Activated naive CD4-positive, alpha-beta T cell treated with anti-CD3 and anti-CD28 coated beads, Interleukin-2, amount 50 U/mL, for 72 hours (primary cell): ENCODE results near the gene TRMO. TPM values are rescaled to one million over a fixed set of nuclear protein-coding genes. Genes with fewer than 3 reads are reported as not detected.

Experiments used
- ATAC-seq, 2 donors: fragments of 150-1000 bp; cut with Tn5 transposase; 2 replicates each; pipeline ENCODE4 v1.10.0; 2021; ENCODE audit warnings: mild to moderate bottlenecking in 2 of 2, moderate library complexity in 2 of 2
- DNase-seq, 2 donors: peaks; one replicate each; pipeline ENCODE4 v3.0.0; 2021 to 2022; ENCODE audit warnings: low spot score in 2 of 2
- H3K27ac Mint-ChIP-seq, 2 donors: one replicate each; pipeline ENCODE4 v1.8.0; 2022; ENCODE audit warnings: mild to moderate bottlenecking in 2 of 2, mixed read lengths in 2 of 2
- H3K36me3 Mint-ChIP-seq, 2 donors: one replicate each; pipeline ENCODE4 v1.8.0; 2022; ENCODE audit warnings: mixed read lengths in 2 of 2
- H3K9me3 Mint-ChIP-seq, 2 donors: one replicate each; pipeline ENCODE4 v1.8.0; 2022; ENCODE audit warnings: mixed read lengths in 2 of 2
- total RNA-seq, 2 donors: library from RNA; stranded (reverse); gene quantifications; one replicate each; pipeline ENCODE4 v1.2.3, GENCODE V29; 2022

Gene TRMO
- total RNA-seq, 2 donors from 2014 or later, result 16.3 to 16.9 TPM

DNA sequence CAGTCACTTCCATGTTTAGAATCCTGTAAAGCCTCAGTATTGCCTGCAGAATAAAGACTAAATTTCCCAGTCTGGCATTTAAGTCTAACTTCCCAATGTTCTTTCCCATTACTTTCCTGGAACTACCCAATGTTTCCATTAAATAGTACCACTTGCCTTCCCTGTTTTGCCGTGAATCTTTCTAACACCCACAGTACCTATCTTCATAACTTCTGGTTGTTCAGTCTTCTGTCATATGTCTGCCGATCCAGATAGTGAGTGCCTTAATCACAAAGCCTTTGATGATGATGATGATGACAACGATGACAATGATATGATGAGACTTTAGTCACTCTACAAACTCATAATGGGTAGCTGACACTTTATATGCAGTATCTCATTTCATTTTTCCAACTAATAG is 22.3 kb upstream of the TRMO start:
- no peak for DNase-seq
- Mint-ChIP-seq H3K36me3 (no peaks in the 10 kb centered on the region), H3K27ac (no peak overlapping the region), H3K9me3 (no peaks in the 10 kb centered on the region)
- no peak for ATAC-seq

DNA sequence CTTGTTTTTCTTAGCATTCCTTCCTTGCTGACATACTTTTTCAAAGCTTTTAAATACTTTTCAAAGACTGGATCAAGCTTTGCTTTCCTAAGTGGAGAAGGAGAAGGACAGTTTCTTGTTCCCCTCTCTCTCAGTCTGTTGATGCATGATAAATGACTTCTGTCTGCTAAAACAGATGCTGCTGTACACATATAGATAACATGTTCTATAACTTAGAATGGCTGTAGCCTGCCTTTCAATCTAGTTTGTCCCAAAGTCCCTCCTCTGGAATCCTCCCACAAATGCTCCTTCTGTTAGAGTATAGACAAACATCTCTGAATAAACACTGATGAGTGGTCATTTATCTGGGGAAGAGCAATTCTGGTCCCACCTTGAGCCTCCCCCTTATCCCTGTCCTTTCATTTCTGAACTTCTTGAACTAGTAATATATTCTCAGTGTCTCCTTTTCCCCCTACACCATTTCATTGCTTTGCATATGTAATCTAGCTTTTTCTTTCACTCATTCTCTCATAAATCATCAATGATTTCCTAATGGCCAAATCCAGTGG is 21.1 kb upstream of the TRMO start:
- no peaks in the 10 kb centered on the region for H3K36me3 Mint-ChIP-seq
- no peak overlapping the region for H3K27ac Mint-ChIP-seq
- ATAC-seq, result no peak
- DNase-seq, result no peak
- no peaks in the 10 kb centered on the region for H3K9me3 Mint-ChIP-seq

DNA sequence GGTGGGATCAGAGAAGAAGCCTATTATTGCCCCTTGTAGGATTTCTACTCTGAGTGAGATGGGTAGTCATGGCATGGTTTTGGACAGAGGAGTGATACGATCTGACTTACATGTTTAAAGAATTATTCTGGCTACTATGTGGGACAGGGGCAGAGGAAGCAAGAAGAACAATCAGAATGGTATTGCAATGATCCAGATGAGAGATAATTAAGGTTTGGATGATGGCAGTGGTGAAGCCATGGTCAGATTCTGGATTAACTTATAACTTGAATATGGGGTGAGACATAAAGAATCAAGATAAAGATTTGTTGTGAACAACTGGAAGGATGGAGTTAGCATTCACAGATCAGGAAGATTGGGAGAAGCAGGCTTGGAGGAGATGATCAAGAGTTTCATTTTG is 19.0 kb upstream of the TRMO start:
- H3K36me3 Mint-ChIP-seq, result peaks cover 5 to 7% of the 10 kb centered on the region in 2 donors
- ATAC-seq, result no peak
- H3K9me3 Mint-ChIP-seq, result no peaks in the 10 kb centered on the region
- DNase-seq, result no peak
- H3K27ac Mint-ChIP-seq, result no peak overlapping the region

DNA sequence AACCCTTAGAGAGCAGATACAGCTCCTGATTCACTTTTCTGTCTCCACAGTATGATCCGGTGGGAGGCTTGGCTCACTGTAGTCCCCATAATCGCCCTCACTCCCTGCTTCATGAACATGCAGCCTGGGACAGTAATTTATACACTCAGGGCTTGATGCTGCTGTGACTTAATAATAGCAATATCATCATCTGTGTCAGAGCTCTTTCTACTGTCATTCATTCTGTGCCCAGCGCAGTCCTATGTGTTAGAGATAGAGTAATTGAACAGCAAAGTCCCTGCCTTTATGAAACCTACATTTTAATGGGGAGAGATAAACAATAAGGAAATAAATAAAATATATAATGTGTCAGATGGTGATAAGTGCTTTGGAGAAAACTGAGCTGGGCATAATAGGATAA is 18.4 kb upstream of the TRMO start:
- H3K9me3 Mint-ChIP-seq, result no peaks in the 10 kb centered on the region
- ATAC-seq, result no peak
- peaks cover 5 to 7% of the 10 kb centered on the region in 2 donors for H3K36me3 Mint-ChIP-seq
- no peak overlapping the region for H3K27ac Mint-ChIP-seq
- no peak for DNase-seq

DNA sequence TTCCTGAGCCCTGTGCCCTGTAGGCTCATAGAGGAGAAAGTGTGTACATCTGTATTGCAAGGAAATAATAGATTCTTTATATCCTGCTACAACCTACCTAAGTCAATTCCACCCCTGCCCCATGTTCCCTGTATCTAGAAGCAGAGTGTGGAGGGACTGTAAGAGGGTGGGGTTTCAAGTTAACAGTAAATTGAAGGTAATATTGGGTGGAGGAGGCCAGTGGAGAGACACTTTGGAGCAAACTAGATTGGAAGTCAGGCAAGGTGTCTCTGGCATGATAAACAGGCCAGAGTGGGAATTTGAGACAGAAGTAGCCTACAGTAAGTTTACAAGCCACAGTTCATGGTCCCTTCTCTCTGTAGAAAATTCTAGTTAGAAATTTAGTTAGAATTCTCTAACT is 17.9 kb upstream of the TRMO start:
- Mint-ChIP-seq H3K9me3 (no peaks in the 10 kb centered on the region), H3K36me3 (peaks cover 5 to 7% of the 10 kb centered on the region in 2 donors), H3K27ac (no peak overlapping the region)
- ATAC-seq, result no peak
- DNase-seq, result no peak

DNA sequence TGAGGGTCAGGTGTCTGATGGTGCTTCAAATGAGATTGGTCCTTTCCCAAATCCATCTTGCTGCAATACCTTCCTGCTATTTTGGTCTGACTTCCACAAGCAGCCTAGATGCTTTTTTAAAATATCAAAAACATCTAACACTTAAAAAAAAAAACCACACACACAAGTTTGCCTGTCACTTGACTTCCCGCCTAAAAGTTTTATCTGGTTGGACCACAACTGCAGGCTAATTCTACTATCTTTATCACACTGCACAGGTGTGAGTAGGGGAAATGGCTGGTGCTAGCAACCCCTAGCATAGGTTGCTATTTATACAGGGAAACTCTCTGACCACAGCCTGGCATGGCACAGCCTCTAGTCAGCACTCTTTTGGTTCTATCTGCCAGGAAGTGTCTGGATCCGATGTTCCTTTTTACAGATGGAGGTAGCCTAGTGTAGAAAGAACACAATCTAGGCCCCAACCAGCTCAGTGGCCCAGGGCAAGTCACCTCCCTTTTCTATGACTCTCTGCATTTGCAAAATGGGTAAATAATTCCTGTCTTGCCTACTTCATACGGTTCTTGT is 15.9 kb upstream of the TRMO start, which contains the start of gene HEMGN:
TSS of gene HEMGN (minus strand) at position 92 of the 564 bp plus-strand sequence. CDS start at position 56, 36 bp downstream.
- no peaks in the 10 kb centered on the region for H3K9me3 Mint-ChIP-seq
- H3K36me3 Mint-ChIP-seq, result peaks cover 5 to 7% of the 10 kb centered on the region in 2 donors
- no peak for DNase-seq
- peak; percentile 71 to 97 for ATAC-seq
- H3K27ac Mint-ChIP-seq, result peak within 1 kb of the TSS; percentile 38 to 71

DNA sequence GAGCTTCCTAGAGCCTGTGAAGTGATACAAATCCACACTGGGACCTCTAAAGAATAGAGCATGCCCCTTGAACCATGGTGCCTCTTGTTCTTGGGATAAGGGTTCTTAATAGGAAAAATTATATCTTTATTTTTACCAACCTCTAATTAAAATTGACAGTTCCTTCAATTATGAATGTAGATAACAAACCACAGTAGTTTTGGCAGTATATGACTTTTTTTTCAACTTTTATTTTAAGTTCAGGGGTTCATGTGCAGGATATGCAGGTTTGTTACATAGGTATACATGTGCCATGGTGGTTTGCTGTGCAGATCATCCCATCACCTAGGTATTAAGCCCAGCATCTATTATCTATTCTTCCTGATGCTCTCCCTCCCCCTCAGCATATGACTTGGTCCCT is 14.7 kb upstream of the TRMO start:
- no peaks in the 10 kb centered on the region for H3K9me3 Mint-ChIP-seq
- peaks cover 5 to 7% of the 10 kb centered on the region in 2 donors for H3K36me3 Mint-ChIP-seq
- DNase-seq, result no peak
- H3K27ac Mint-ChIP-seq, result no peak overlapping the region
- ATAC-seq, result no peak

DNA sequence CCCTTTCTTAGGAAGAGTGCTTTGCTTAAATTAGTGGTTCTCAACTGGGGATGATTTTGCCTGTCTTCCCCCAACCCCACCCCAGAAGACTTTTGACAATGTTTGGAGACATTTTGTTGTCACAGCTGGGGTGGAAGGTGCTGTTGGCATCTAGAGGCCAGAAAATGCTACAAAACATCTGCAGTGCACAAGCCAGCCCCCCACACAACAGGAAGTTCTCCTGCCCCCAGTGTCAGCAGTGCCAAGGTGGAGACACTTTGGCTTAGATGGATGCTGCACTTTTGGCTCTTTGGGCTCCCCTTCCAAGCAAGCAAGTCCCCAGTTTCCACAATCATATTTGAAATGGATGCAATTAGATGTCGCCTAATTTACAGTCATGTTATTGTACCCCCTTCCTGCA is 13.0 kb upstream of the TRMO start:
- Mint-ChIP-seq H3K27ac (no peak overlapping the region), H3K36me3 (peaks cover 5 to 7% of the 10 kb centered on the region in 2 donors), H3K9me3 (no peaks in the 10 kb centered on the region)
- no peak for ATAC-seq
- no peak for DNase-seq

DNA sequence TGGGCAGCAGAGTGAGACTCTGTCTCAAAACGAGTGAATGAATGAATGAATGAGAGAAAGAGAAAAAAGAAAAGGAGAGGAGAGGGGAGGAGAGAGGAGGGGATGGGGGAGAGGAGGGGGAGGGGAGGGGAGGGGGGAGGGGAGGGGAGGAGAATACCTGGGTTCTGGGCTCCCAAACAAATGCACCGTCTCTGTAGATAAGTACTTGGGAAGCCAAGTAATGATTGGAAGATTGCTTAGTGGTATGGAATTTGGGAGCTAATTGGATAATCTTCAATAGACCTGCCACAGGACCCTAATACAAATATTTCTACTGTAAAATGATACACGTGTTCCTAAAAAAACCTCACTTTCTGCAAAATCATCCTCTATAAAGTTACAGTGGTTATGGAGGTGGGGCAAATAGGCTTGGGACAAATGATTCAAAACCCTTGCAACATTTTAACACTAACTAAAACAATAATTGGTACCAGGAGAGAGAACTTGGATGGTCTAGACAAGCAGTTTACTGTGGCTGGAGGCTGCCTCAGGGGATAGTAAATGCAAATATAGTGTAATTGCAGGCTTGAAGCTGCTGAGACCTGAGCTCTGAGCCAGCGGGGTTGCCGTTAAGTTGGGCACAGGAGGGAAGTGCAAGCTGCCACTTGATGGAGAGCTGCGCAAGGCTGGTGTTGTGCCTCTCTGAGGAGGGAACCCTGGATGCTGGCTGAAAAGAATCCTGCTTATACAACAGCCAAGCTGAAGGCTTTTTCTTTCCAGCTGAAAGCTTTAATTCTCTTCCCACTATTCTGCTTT is 12.2 kb upstream of the TRMO start:
- Mint-ChIP-seq H3K9me3 (no peaks in the 10 kb centered on the region), H3K27ac (no peak overlapping the region), H3K36me3 (peaks cover 5 to 7% of the 10 kb centered on the region in 2 donors)
- DNase-seq (no peak), ATAC-seq (no peak)

DNA sequence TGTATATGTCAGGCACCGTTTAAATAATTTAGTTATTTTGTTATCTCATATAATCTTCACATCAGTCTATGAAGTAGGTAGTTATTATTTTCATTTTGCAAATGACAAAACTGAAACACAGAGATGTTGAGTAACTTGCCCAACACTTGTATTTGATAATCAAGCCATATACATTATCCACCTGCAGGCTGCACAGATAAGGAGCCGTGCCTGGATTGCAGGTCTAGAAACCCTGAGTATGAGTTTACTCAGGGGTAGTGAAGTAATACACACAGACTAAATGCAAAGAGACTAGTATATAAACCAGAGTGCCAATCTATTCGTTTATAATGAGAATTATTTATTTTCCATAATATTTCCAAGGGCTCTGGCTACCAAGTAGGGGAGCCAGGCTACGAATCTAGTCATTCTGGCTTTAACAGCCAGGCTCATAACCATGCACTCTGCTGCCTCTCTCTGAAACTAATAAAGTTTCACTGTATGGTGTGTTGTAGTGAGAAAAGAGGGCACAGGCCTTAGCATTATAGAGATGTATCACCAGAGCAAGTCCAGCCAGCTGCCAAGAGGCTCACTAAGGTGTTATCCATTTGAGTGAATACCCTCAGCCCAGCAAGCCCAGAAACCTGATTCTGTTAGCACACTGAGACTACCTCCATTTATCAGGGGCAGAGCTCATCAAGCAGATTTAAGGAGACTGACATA is 11.1 kb upstream of the TRMO start:
- no peak overlapping the region for H3K27ac Mint-ChIP-seq
- ATAC-seq (no peak), DNase-seq (no peak)
- peaks cover 5 to 7% of the 10 kb centered on the region in 2 donors for H3K36me3 Mint-ChIP-seq
- H3K9me3 Mint-ChIP-seq, result no peaks in the 10 kb centered on the region

DNA sequence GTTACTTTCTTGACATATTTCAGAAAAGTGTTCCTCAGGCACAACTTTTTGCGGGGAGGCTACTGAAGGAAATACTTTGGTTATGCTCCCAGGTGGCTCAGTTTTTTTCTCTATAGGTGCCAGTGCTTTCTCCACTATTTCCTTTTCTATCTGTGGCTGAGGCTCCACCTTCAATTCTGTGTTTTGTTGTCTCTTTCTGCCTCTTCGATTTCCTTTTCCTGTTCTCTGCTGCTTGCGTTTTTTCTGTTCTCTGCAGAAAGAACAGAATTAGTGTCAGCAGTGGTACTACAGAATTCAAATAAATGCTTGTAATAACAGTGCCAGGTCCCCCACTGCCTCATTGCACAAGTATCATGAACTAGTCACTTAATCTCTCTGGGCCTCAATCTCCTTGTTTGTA is 8.7 kb upstream of the TRMO start:
- Mint-ChIP-seq H3K36me3 (no peaks in the 10 kb centered on the region), H3K9me3 (no peaks in the 10 kb centered on the region), H3K27ac (peak overlapping the region; percentile 76 to 91)
- DNase-seq, result no peak
- ATAC-seq, result peak; percentile 26 to 47

DNA sequence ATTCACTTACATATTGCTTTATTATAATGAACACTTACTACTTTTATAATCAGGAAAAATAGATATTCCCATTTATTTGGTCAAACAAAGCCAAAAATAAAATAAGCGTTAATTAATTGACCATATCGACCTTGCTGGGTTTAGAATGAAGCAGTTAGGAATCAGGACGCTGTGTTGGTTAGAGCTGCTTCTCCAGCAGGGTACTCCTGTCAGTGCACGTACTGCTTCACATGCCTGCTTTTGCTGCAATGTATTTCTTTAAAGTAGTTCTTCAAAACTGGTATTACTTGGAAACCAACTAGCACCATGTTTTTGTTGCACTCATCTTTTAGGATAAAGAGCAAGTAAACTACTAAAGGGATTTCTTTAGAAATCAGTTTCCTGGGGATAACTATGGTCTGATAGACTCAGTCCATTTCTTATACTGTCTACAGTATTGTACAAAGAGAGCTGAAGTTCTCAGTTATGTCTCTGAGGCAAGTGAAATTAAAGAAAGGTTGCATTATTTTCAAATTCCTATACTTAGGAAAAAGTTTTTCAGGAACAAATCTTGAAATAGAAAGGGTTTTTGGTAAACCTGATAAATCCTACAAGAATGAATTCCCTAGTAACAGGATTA is 6.8 kb upstream of the TRMO start:
- peak in 1 of 2 donors; percentile 63 for ATAC-seq
- Mint-ChIP-seq H3K27ac (peak overlapping the region in 1 of 2 donors; percentile 68), H3K9me3 (no peaks in the 10 kb centered on the region), H3K36me3 (no peaks in the 10 kb centered on the region)
- DNase-seq, result no peak

DNA sequence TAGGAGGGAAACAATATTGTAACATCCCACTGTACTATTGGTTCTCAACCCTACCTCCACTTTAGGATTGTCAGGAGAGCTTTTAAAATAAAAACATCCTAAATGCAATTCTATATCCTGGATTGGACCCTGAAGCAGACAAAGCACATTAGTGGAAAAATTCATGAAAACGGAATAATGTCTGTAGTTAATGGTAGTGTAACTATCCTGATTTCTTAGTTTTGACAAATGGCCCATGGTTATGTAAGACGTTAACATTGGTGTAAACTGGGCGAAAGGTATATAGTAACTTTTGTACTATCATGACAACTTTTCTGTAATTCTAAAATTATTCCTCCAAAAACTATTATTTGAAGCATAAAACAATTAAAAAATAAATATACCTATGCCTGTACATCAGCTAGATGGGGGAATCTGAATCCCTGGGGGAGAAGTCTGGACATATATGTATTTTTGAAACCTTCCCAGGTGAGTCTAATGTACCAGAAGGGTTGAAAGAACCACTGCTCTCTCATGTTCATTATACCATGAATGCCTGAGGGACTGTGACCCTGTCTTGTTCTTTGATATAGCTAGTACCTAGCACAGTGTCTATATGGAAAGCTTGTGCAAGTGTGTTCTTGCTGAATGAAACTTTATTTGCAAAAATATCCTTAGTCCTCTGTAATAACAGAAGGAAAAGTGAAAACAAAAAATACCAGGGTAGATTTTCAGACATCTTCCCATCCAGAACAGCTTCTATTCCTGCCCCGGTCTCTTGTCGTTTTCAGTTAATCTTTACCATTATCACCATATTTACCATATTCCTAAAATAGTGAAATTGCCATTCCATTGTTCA is 3.4 kb upstream of the TRMO start:
- Mint-ChIP-seq H3K9me3 (no peaks in the 10 kb centered on the region), H3K27ac (no peak overlapping the region), H3K36me3 (peaks cover 8 to 11% of the 10 kb centered on the region in 2 donors)
- no peak for DNase-seq
- ATAC-seq, result no peak

DNA sequence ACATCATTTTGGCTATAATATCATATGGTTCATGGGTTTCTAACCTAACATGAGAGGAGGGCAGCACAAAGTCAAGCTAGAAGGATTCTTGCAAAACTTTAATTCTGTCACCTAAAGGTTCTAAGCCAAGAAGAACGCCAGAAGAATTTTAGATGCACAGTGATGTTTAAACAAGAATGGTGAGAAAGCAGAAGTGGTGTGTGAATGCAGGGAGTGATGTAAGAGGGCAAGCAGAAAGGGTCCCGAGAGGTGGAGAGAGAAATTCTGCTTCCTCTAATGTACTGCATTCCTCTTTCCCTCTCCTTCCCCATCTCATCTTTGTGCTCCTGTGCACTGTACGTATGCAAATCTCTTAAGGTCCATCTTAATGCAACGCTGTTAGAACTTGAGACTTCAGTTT is 2.1 kb upstream of the TRMO start:
- Mint-ChIP-seq H3K36me3 (peaks cover 8 to 11% of the 10 kb centered on the region in 2 donors), H3K27ac (peak overlapping the region in 1 of 2 donors; percentile 98), H3K9me3 (no peaks in the 10 kb centered on the region)
- ATAC-seq, result no peak
- no peak for DNase-seq

DNA sequence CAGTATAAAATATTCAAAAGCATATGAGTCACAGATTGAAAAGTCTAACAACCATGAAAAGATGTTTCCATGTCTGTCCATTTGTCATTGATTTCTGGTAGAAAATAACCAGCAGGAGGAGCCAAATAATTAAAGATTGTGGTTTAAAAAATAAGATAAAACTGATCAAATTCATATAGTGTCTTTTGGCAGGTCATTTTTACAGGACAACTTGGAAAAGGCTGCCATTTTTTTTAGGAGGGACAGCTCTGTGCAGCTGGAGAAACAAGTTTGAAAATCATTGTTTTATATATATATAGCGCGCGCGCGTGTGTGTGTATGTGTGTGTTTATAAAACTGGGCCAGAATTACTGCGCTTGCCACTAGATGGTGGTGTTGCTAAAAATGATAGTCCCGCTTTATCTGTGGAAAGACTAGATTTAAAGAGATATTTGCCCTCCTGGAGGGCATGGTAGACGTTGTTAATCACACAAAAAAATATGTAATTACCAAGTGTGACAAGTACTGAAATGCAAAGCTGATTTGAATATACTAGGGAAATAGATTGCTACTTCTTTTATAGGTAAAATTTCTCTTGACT is 1.3 kb upstream of the TRMO start:
- no peaks in the 10 kb centered on the region for H3K9me3 Mint-ChIP-seq
- peaks cover 8 to 11% of the 10 kb centered on the region in 2 donors for H3K36me3 Mint-ChIP-seq
- DNase-seq (peak in 1 of 2 donors; percentile 71), ATAC-seq (peak; percentile 48 to 51)
- H3K27ac Mint-ChIP-seq, result peak overlapping the region; percentile 98 to 100
